H1 (cell line): ENCODE results near the gene FASLG. TPM values are rescaled to one million over a fixed set of nuclear protein-coding genes. Genes with fewer than 3 reads are reported as not detected.
A peak's percentile ranks its signal among the peaks of the same experiment; 100 is the strongest.
"Not testable (repeated sequence)": the region's sequence is repeated elsewhere in the genome, so short reads cannot be mapped to it uniquely, and the experiment has no call there.

Experiments used
- CTCF ChIA-PET: fragments of 300-600 bp; sonication (Branson Sonifier 250); formaldehyde crosslinking; loops from one replicate; lab custom pipeline; 2021; ENCODE audit not compliant: partially characterized antibody; lab: Charles Lee
- POLR2A ChIA-PET: fragments of 300-600 bp; sonication (Branson Sonifier 250); formaldehyde crosslinking; loops from one replicate; lab custom pipeline; 2021; ENCODE audit warnings: inconsistent platforms; ENCODE audit not compliant: partially characterized antibody; lab: Charles Lee
- DNase-seq, 2 experiments: peaks; one replicate each; pipeline versions ENCODE4 v3.0.0 to v3.0.0-alpha.2; 2010 to 2022; ENCODE audit warnings: low spot score in 2 of 2, low read depth in 1 of 2, mixed read lengths in 1 of 2
- FAIRE-seq: peaks from 2 replicates; lab custom pipeline; 2011; peaks lifted over from hg19 to GRCh38; lab: Jason Lieb, UNC
- H2AFZ ChIP-seq: 2 replicates; pipeline ENCODE4 v1.8.1; 2012; ENCODE audit warnings: low read length, inconsistent platforms
- H2AK5ac ChIP-seq: 2 replicates; pipeline ENCODE4 v1.6.1; 2013; ENCODE audit warnings: low read depth, low read length
- H2BK120ac ChIP-seq: replicated peaks from 2 replicates; pipeline ENCODE3; 2013; ENCODE audit warnings: low read depth, low read length, inconsistent platforms
- H2BK12ac ChIP-seq: 2 replicates; pipeline ENCODE4 v1.6.1; 2013; ENCODE audit warnings: low read depth, low read length
- H2BK15ac ChIP-seq: 2 replicates; pipeline ENCODE4 v1.6.1; 2013; ENCODE audit warnings: low read length
- H2BK20ac ChIP-seq: 2 replicates; pipeline ENCODE4 v1.6.1; 2013; ENCODE audit warnings: low read length
- H2BK5ac ChIP-seq: 2 replicates; pipeline ENCODE4 v1.6.1; 2013; ENCODE audit warnings: low read depth, low read length
- H3K14ac ChIP-seq: 2 replicates; pipeline ENCODE4 v1.6.1; 2013; ENCODE audit warnings: inconsistent platforms; ENCODE audit not compliant: insufficient read length
- H3K18ac ChIP-seq: 2 replicates; pipeline ENCODE4 v1.6.1; 2013; ENCODE audit warnings: low read length; ENCODE audit errors: extremely low read depth
- H3K23ac ChIP-seq: 2 replicates; pipeline ENCODE4 v1.6.1; 2013; ENCODE audit warnings: inconsistent platforms; ENCODE audit not compliant: insufficient read length
- H3K23me2 ChIP-seq: 2 replicates; pipeline ENCODE4 v1.6.1; 2013; ENCODE audit warnings: low read depth, low read length
- H3K27ac ChIP-seq: 2 replicates; pipeline ENCODE4 v1.6.1; 2011; ENCODE audit warnings: low read depth, low read length, inconsistent platforms
- H3K27me3 ChIP-seq, 4 experiments: replicated peaks in 1 of 4; 1 replicate in 1 of 4; 2 replicates in 3 of 4; pipeline versions ENCODE4 v1.6.1 to v1.8.1; 2011 to 2013; ENCODE audit warnings: low read length in 3 of 4, mild to moderate bottlenecking in 3 of 4, inconsistent platforms in 2 of 4, mixed read lengths in 2 of 4, moderate library complexity in 1 of 4; ENCODE audit not compliant: control insufficient read depth in 3 of 4, insufficient read depth in 3 of 4; ENCODE audit errors: extremely low read depth in 1 of 4
- H3K36me3 ChIP-seq, 4 experiments: 2 replicates each; pipeline versions ENCODE4 v1.6.1 to v1.8.1; 2011 to 2013; ENCODE audit warnings: mild to moderate bottlenecking in 4 of 4, low read length in 3 of 4, moderate library complexity in 2 of 4, control low read depth in 1 of 4, inconsistent platforms in 1 of 4; ENCODE audit not compliant: insufficient read depth in 4 of 4, control insufficient read depth in 2 of 4
- H3K4ac ChIP-seq: replicated peaks from 2 replicates; pipeline ENCODE3; 2013; ENCODE audit warnings: low read length, low read depth, mixed read lengths, inconsistent platforms; ENCODE audit not compliant: insufficient read length
- H3K4me1 ChIP-seq, 4 experiments: replicated peaks in 1 of 4; 1 replicate in 1 of 4; 2 replicates in 3 of 4; pipeline versions ENCODE4 v1.6.1 to v1.8.1; 2011 to 2013; ENCODE audit warnings: low read length in 3 of 4, inconsistent platforms in 2 of 4, mixed read lengths in 1 of 4; ENCODE audit not compliant: insufficient read depth in 4 of 4, control insufficient read depth in 3 of 4
- H3K4me2 ChIP-seq, 2 experiments: 2 replicates each; pipeline versions ENCODE4 v1.6.1 to v1.8.1; 2011 to 2013; ENCODE audit warnings: low read depth in 2 of 2, low read length in 2 of 2, control low read depth in 1 of 2, inconsistent platforms in 1 of 2, mild to moderate bottlenecking in 1 of 2; ENCODE audit not compliant: insufficient read depth in 1 of 2
- H3K4me3 ChIP-seq, 4 experiments: fragments of 200-600, 300-600 bp in 1 of 4; sonication (generic), shearing (Covaris generic), sonication (Bioruptor Twin) in 1 of 4; 2 replicates each; pipeline versions ENCODE4 v1.5.1 to v1.8.1; 2011 to 2016; ENCODE audit warnings: low read length in 4 of 4, low read depth in 3 of 4, control low read depth in 2 of 4, inconsistent platforms in 2 of 4, mild to moderate bottlenecking in 2 of 4, mixed read lengths in 1 of 4, moderate library complexity in 1 of 4; ENCODE audit not compliant: insufficient read depth in 2 of 4; ENCODE audit errors: extremely low read depth in 1 of 4
- H3K56ac ChIP-seq: replicated peaks from 2 replicates; pipeline ENCODE3; 2013; ENCODE audit warnings: low read depth, mild to moderate bottlenecking, mixed read lengths, low read length, inconsistent platforms; ENCODE audit not compliant: insufficient read length
- H3K79me1 ChIP-seq: 2 replicates; pipeline ENCODE4 v1.6.1; 2013; ENCODE audit warnings: low read depth, low read length, control low read depth
- H3K79me2 ChIP-seq, 2 experiments: 2 replicates each; pipeline versions ENCODE4 v1.6.1 to v1.8.1; 2012 to 2013; ENCODE audit warnings: low read length in 2 of 2, mild to moderate bottlenecking in 2 of 2, inconsistent platforms in 1 of 2; ENCODE audit not compliant: insufficient read depth in 2 of 2, control insufficient read depth in 1 of 2
- H3K9ac ChIP-seq, 4 experiments: replicated peaks in 1 of 4; 1 replicate in 1 of 4; 2 replicates in 3 of 4; pipeline versions ENCODE4 v1.6.1 to v1.8.1; 2011 to 2013; ENCODE audit warnings: low read depth in 3 of 4, low read length in 3 of 4, control low read depth in 2 of 4, mild to moderate bottlenecking in 2 of 4, moderate library complexity in 2 of 4, inconsistent platforms in 1 of 4; ENCODE audit errors: extremely low read depth in 1 of 4
- H3K9me3 ChIP-seq, 2 experiments: 2 replicates each; pipeline versions ENCODE4 v1.6.1 to v1.8.1; 2012 to 2013; ENCODE audit warnings: mild to moderate bottlenecking in 2 of 2, moderate library complexity in 2 of 2, control low read depth in 1 of 2, inconsistent platforms in 1 of 2, low read depth in 1 of 2, low read length in 1 of 2, mixed read lengths in 1 of 2; ENCODE audit not compliant: insufficient read depth in 2 of 2
- H4K20me1 ChIP-seq, 2 experiments: replicated peaks in 1 of 2; 2 replicates each; pipeline versions ENCODE3 to v1.8.1; 2011 to 2013; ENCODE audit warnings: inconsistent platforms in 2 of 2, low read length in 2 of 2, mild to moderate bottlenecking in 1 of 2; ENCODE audit not compliant: insufficient read depth in 2 of 2, control insufficient read depth in 1 of 2
- H4K5ac ChIP-seq: 2 replicates; pipeline ENCODE4 v1.6.1; 2013; ENCODE audit warnings: low read length, low read depth, mixed read lengths, inconsistent platforms; ENCODE audit not compliant: insufficient read length
- H4K8ac ChIP-seq: 2 replicates; pipeline ENCODE4 v1.8.0; 2013; ENCODE audit warnings: mild to moderate bottlenecking, moderate library complexity, low read length, inconsistent platforms; ENCODE audit not compliant: insufficient read depth; ENCODE audit errors: extremely low read depth
- H4K91ac ChIP-seq: replicated peaks from 2 replicates; pipeline ENCODE3; 2013; ENCODE audit warnings: low read length, mixed read lengths, inconsistent platforms; ENCODE audit not compliant: insufficient read length
- CEBPB ChIP-seq: IDR thresholded peaks from 2 replicates; pipeline ENCODE4 v1.6.1; 2012; ENCODE audit warnings: low read depth, low read length
- EP300 ChIP-seq, 2 experiments: IDR thresholded peaks; 1 replicate in 1 of 2; 2 replicates in 1 of 2; pipeline ENCODE4 v1.6.1; 2011 to 2012; ENCODE audit warnings: low read depth in 2 of 2, low read length in 2 of 2, mild to moderate bottlenecking in 2 of 2, borderline replicate concordance in 1 of 2, inconsistent platforms in 1 of 2, moderate library complexity in 1 of 2
- WGBS, 2 experiments: shearing (Covaris generic) in 1 of 2; methylation state at CpG; one replicate each; pipeline versions ENCODE4 v1.1.6 to v1.1.7; 2013 to 2015; ENCODE audit warnings: low lambda C conversion rate in 2 of 2, mixed read lengths in 2 of 2, inconsistent platforms in 1 of 2, low coverage in 1 of 2, missing lambda C conversion rate in 1 of 2; ENCODE audit not compliant: insufficient replicate concordance in 2 of 2, insufficient coverage in 1 of 2, insufficient read length in 1 of 2; ENCODE audit errors: extremely low coverage in 1 of 2, missing lambda C conversion rate in 1 of 2; 5-methylcytosine and 5-hydroxymethylcytosine counted together
- polyA plus RNA-seq, 7 experiments: library from polyadenylated mRNA; depleted of rRNA in 3 of 7; stranded (reverse) in 5 of 7; unstranded in 2 of 7; fragments of >200 nt in 5 of 7; fragments of 200-250 nt in 2 of 7; gene quantifications; 1 replicate in 5 of 7; 2 replicates in 1 of 7; 4 replicates in 1 of 7; pipeline versions ENCODE4 v1.2.1 to v1.2.3, GENCODE V29; 2011 to 2013; ENCODE audit warnings: missing spikeins in 2 of 7, mixed read lengths in 2 of 7
- total RNA-seq: library from RNA; stranded (reverse); fragmentation: NEBNext Ultra II Directional; extraction: Animal tissue kit (Norgen Biotek cat#: 25700); gene quantifications from 2 replicates; pipeline ENCODE4 v1.2.1, GENCODE V29; 2021

The FASLG gene
- total and polyA plus RNA-seq, 2 of the 8 experiments (the other 6 are each of a cell fraction or from before 2014, with no cell fraction given): not detected

- H4K5ac ChIP-seq, H3K79me1 ChIP-seq, H2BK15ac ChIP-seq, H2BK20ac ChIP-seq, DNase-seq, CTCF ChIA-PET, H3K4me2 ChIP-seq, H3K4ac ChIP-seq, H4K91ac ChIP-seq, H3K79me2 ChIP-seq, FAIRE-seq, H3K23ac ChIP-seq, H3K27me3 ChIP-seq, H3K18ac ChIP-seq, H3K56ac ChIP-seq, H2BK120ac ChIP-seq, H3K36me3 ChIP-seq, H4K20me1 ChIP-seq, H2BK5ac ChIP-seq, H3K4me1 ChIP-seq, H2BK12ac ChIP-seq, H3K27ac ChIP-seq, H3K4me3 ChIP-seq, POLR2A ChIA-PET, H4K8ac ChIP-seq, H2AK5ac ChIP-seq, H3K14ac ChIP-seq, H3K9ac ChIP-seq, H3K23me2 ChIP-seq, H2AFZ ChIP-seq: not testable (repeated sequence)
- WGBS, 2 experiments: 95% methylated on average over 9 of the region's 9 CpGs; no CpG with 5 or more reads in 1 of the 2 experiments
- peaks cover 25 to 29% of the 10 kb centered on the region in 2 experiments; a peak in 3 of 4 replicates for H3K9me3 ChIP-seq
- TF ChIP-seq CEBPB (0 out of 2 replicates have a peak, but pooled peaks have one; percentile 9), EP300 (IDR thresholded peaks at IDR 0.05; ENCODE audit: borderline replicate concordance in 1 of 2, low read depth in 2 of 2, low read length in 2 of 2) (peak in 1 of 2 experiments; percentile 79; a peak in 1 of 3 replicates)
Measured at GRCh38 chr1:172620603-172621002, 38.3 kb upstream of the FASLG start.
